ENCODE results near the gene CFAP53.

Gene CFAP53

GRCh38 chr18:50273203-50274043, 7.1 kb upstream of the CFAP53 start:
- H3K79me2 ChIP-seq (ENCODE audit: low read length) = peaks cover 7% of the 10 kb centered on the region
- H3K9ac ChIP-seq (ENCODE audit: low read length) = no peak overlapping the region
- H3K4me1 ChIP-seq (ENCODE audit: low read length) = no peaks in the 10 kb centered on the region
- H3K36me3 ChIP-seq (replicated peaks; ENCODE audit: low read depth, low read length) = peaks cover 88% of the 10 kb centered on the region
- H3K4me3 ChIP-seq (ENCODE audit: low read length) = no peak overlapping the region
- TF ChIP-seq CTCF (IDR thresholded peaks at IDR 0.05; ENCODE audit: low read depth, low read length) (no peak), EZH2phosphoT487 (IDR thresholded peaks at IDR 0.05; ENCODE audit: low read depth) (no peak)
- H4K20me1 ChIP-seq (ENCODE audit: insufficient read depth, low read length) = no peaks in the 10 kb centered on the region
- no peaks in the 10 kb centered on the region for H3K27me3 ChIP-seq (ENCODE audit: low read depth, low read length)
- H2AFZ ChIP-seq (ENCODE audit: low read depth, low read length) = no peak overlapping the region
- no peak overlapping the region for H3K4me2 ChIP-seq (ENCODE audit: low read length)
- no peak overlapping the region for H3K27ac ChIP-seq (ENCODE audit: low read length)
- H3K9me3 ChIP-seq (ENCODE audit: insufficient read depth, low read length) = no peaks in the 10 kb centered on the region

- Histone ChIP-seq H3K9me3 (ENCODE audit: insufficient read depth, low read length) (no peaks in the 10 kb centered on the region), H4K20me1 (ENCODE audit: insufficient read depth, low read length) (no peaks in the 10 kb centered on the region), H3K27ac (ENCODE audit: low read length) (no peak overlapping the region), H3K27me3 (ENCODE audit: low read depth, low read length) (no peaks in the 10 kb centered on the region), H3K9ac (ENCODE audit: low read length) (no peak overlapping the region), H3K4me2 (ENCODE audit: low read length) (no peak overlapping the region), H3K79me2 (ENCODE audit: low read length) (no peaks in the 10 kb centered on the region), H3K36me3 (replicated peaks; ENCODE audit: low read depth, low read length) (peaks cover 83% of the 10 kb centered on the region), H3K4me3 (ENCODE audit: low read length) (no peak overlapping the region), H3K4me1 (ENCODE audit: low read length) (peaks cover 4% of the 10 kb centered on the region), H2AFZ (ENCODE audit: low read depth, low read length) (no peak overlapping the region)
- no peak for TF ChIP-seq CTCF (IDR thresholded peaks at IDR 0.05; ENCODE audit: low read depth, low read length)
- no peak for TF ChIP-seq EZH2phosphoT487 (IDR thresholded peaks at IDR 0.05; ENCODE audit: low read depth)
Observed at GRCh38 chr18:50272568-50272967, 6.3 kb upstream of the CFAP53 start.

GRCh38 chr18:50268022-50268747, 1.9 kb upstream of the CFAP53 start:
- peak overlapping the region; percentile 3; the same call in 1 of the 2 replicates for H2AFZ ChIP-seq (ENCODE audit: low read depth, low read length)
- no peaks in the 10 kb centered on the region for H3K79me2 ChIP-seq (ENCODE audit: low read length)
- H3K4me2 ChIP-seq (ENCODE audit: low read length) = peak overlapping the region; percentile 54
- peak overlapping the region; percentile 39 for H3K9ac ChIP-seq (ENCODE audit: low read length)
- no peaks in the 10 kb centered on the region for H3K9me3 ChIP-seq (ENCODE audit: insufficient read depth, low read length)
- peak overlapping the region; percentile 71 for H3K4me3 ChIP-seq (ENCODE audit: low read length)
- TF ChIP-seq CTCF (IDR thresholded peaks at IDR 0.05; ENCODE audit: low read depth, low read length) = peak; percentile 93
- no peak for TF ChIP-seq EZH2phosphoT487 (IDR thresholded peaks at IDR 0.05; ENCODE audit: low read depth)
- peaks cover 47% of the 10 kb centered on the region for H3K36me3 ChIP-seq (replicated peaks; ENCODE audit: low read depth, low read length)
- H3K27me3 ChIP-seq (ENCODE audit: low read depth, low read length) = no peaks in the 10 kb centered on the region
- H3K27ac ChIP-seq (ENCODE audit: low read length) = peak overlapping the region; percentile 14
- H3K4me1 ChIP-seq (ENCODE audit: low read length) = peaks cover 20% of the 10 kb centered on the region
- no peaks in the 10 kb centered on the region for H4K20me1 ChIP-seq (ENCODE audit: insufficient read depth, low read length)

- Histone ChIP-seq H3K4me2 (ENCODE audit: low read length) (no peak overlapping the region), H3K4me3 (ENCODE audit: low read length) (no peak overlapping the region), H3K4me1 (ENCODE audit: low read length) (peaks cover 20% of the 10 kb centered on the region), H4K20me1 (ENCODE audit: insufficient read depth, low read length) (no peaks in the 10 kb centered on the region), H3K27me3 (ENCODE audit: low read depth, low read length) (peaks cover 7% of the 10 kb centered on the region), H3K9me3 (ENCODE audit: insufficient read depth, low read length) (no peaks in the 10 kb centered on the region), H2AFZ (ENCODE audit: low read depth, low read length) (no peak overlapping the region), H3K79me2 (ENCODE audit: low read length) (no peaks in the 10 kb centered on the region), H3K36me3 (replicated peaks; ENCODE audit: low read depth, low read length) (peaks cover 3% of the 10 kb centered on the region), H3K9ac (ENCODE audit: low read length) (no peak overlapping the region), H3K27ac (ENCODE audit: low read length) (no peak overlapping the region)
- TF ChIP-seq EZH2phosphoT487 (IDR thresholded peaks at IDR 0.05; ENCODE audit: low read depth) = no peak
- TF ChIP-seq CTCF (IDR thresholded peaks at IDR 0.05; ENCODE audit: low read depth, low read length) = no peak
Observed at GRCh38 chr18:50262977-50263376, 3.3 kb downstream of the CFAP53 start.

All from OCI-LY3 (cell line).